Calu3 (cell line): ENCODE measurements around the gene UMPS. TPM values are rescaled to one million over a fixed set of nuclear protein-coding genes. Genes with fewer than 3 reads are reported as not detected.

Source experiments
- BruUV-seq: library from RNA; stranded (reverse); fragments of 400-500 nt; replicated peaks from 2 replicates; lab custom pipeline; 2021; lab: Mats Ljungman, UMichigan
- CTCF ChIA-PET: fragments of 300-600 bp; sonication (Branson Sonifier 250); formaldehyde crosslinking; loops from one replicate; lab custom pipeline; 2022; ENCODE audit warnings: antibody characterized with exemption; lab: Charles Lee
- DNase-seq: peaks from one replicate; pipeline ENCODE4 v3.0.0; 2022
- H3K27ac Mint-ChIP-seq: one replicate; pipeline ENCODE4 v1.8.0; 2022; ENCODE audit warnings: mixed read lengths; ENCODE audit not compliant: unreplicated experiment
- H3K27me3 Mint-ChIP-seq: one replicate; pipeline ENCODE4 v1.8.0; 2022; ENCODE audit warnings: mixed read lengths; ENCODE audit not compliant: unreplicated experiment
- H3K36me3 Mint-ChIP-seq: one replicate; pipeline ENCODE4 v1.8.0; 2022; ENCODE audit warnings: mild to moderate bottlenecking, moderate library complexity, mixed read lengths; ENCODE audit not compliant: insufficient read depth, unreplicated experiment
- H3K4me1 Mint-ChIP-seq: one replicate; pipeline ENCODE4 v1.8.0; 2022; ENCODE audit warnings: mild to moderate bottlenecking, low read depth, mixed read lengths; ENCODE audit not compliant: unreplicated experiment
- H3K4me3 Mint-ChIP-seq: one replicate; pipeline ENCODE4 v1.8.0; 2022; ENCODE audit warnings: mild to moderate bottlenecking, low read depth, moderate library complexity, mixed read lengths; ENCODE audit not compliant: unreplicated experiment
- H3K9me3 Mint-ChIP-seq: one replicate; pipeline ENCODE4 v1.8.0; 2022; ENCODE audit warnings: low read depth, mixed read lengths; ENCODE audit not compliant: unreplicated experiment
- intact Hi-C: fragments of 100-400 bp; cut with micrococcal nuclease; formaldehyde crosslinking; loops from one replicate; pipeline ENCODE4 v1.10.0; 2022; ENCODE audit not compliant: unreplicated experiment
- microRNA-seq: library from miRNA; unstranded; fragments of <30 nt; microRNA quantifications from one replicate; pipeline ENCODE4 v1.2.0, GENCODE V29; 2022
- total RNA-seq: library from RNA; stranded (reverse); gene quantifications from 2 replicates; pipeline ENCODE4 v1.2.3, GENCODE V29; 2022
- TF ChIP-seq, protein P1 (sequence below): fragments of 200-600 bp; IDR thresholded peaks from one replicate; pipeline ENCODE4 v1.8.0; 2022; ENCODE audit warnings: antibody characterized with exemption; ENCODE audit not compliant: unreplicated experiment

UMPS gene
- total RNA-seq, 1 experiment from 2014 or later, result 73.0 TPM

DNA sequence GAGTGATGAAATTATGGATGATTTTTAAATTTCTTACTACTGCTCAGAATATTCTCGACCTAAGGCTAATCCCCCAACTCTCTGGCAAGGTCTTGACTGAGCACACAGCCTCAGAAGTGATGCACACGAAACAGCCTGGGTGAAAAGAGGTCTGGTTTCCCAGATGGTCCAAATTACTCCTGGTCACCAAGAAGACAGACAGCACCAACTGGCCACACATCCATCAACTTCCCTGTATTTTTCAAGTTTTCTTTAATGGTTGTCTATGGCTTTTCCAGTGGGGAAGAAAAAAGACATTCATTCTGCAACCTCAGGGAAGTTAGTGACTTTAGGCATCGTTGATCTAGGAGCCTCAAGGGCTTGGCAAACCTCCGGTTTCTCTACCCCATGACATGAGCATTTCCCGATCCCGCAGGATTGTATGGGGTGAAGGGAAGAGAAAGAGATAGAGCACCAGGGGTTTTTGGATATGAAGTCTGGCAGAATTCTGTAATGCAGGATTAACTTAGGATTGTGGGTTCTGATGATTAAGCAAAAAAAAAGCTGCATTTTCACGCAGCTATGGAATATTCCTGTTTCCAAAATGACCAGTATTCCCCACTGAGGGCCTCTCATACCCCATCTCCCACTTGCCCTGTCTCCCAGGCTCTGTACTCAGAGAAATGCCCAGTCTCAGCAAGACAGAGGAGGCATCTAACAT, 62.2 kb downstream of the UMPS start:
- CTCF ChIA-PET, result no interaction called here
- TF ChIP-seq, protein P1, sequence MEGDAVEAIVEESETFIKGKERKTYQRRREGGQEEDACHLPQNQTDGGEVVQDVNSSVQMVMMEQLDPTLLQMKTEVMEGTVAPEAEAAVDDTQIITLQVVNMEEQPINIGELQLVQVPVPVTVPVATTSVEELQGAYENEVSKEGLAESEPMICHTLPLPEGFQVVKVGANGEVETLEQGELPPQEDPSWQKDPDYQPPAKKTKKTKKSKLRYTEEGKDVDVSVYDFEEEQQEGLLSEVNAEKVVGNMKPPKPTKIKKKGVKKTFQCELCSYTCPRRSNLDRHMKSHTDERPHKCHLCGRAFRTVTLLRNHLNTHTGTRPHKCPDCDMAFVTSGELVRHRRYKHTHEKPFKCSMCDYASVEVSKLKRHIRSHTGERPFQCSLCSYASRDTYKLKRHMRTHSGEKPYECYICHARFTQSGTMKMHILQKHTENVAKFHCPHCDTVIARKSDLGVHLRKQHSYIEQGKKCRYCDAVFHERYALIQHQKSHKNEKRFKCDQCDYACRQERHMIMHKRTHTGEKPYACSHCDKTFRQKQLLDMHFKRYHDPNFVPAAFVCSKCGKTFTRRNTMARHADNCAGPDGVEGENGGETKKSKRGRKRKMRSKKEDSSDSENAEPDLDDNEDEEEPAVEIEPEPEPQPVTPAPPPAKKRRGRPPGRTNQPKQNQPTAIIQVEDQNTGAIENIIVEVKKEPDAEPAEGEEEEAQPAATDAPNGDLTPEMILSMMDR, result no peak
- no peak for DNase-seq
- Mint-ChIP-seq H3K4me1 (peaks cover 20% of the 10 kb centered on the region), H3K9me3 (no peaks in the 10 kb centered on the region), H3K4me3 (no peak overlapping the region), H3K27me3 (no peaks in the 10 kb centered on the region), H3K36me3 (peaks cover 30% of the 10 kb centered on the region), H3K27ac (no peak overlapping the region)
- intact Hi-C loops, result no loop called here
- BruUV-seq, result no TSS peak

DNA sequence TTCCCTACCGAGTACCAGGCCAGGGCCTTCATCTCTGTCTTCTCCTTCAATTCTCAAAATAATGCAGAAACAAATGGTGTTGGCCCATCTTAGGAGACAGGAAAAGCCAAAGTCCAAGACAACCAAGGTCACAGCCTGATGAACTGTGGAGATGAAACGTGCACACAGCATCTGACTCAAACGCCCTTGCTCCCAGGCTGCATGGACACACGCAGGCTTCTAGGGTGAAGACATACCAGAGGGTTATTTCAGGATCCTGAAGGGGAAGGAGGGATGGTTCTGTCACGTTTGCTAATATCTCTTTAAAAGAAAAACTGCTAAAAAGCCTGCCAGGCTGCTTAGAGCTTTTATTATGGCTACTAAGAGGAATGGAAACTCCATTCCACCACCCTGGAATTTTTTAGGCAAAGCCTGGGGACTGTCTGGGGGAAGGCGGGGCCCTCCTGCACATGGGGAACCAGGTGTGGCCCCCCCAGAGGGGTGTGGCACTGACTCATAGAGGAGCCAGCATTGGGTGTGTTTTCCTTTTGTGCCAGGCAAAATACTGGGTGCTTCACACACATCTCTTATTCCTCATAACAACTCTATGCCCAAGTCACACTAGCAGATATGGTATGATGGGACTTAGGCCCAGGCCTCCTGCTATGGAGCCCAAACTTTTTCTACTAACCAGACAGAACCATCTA, 62.9 kb downstream of the UMPS start:
- H3K36me3 Mint-ChIP-seq, result peaks cover 30% of the 10 kb centered on the region
- DNase-seq, result peak; percentile 46
- TF ChIP-seq, protein P1, result no peak
- no TSS peak for BruUV-seq
- H3K27ac Mint-ChIP-seq, result no peak overlapping the region
- CTCF ChIA-PET, result no interaction called here
- H3K27me3 Mint-ChIP-seq, result no peaks in the 10 kb centered on the region
- intact Hi-C loops, result no loop called here
- H3K4me1 Mint-ChIP-seq, result peaks cover 20% of the 10 kb centered on the region
- no peaks in the 10 kb centered on the region for H3K9me3 Mint-ChIP-seq
- no peak overlapping the region for H3K4me3 Mint-ChIP-seq

DNA sequence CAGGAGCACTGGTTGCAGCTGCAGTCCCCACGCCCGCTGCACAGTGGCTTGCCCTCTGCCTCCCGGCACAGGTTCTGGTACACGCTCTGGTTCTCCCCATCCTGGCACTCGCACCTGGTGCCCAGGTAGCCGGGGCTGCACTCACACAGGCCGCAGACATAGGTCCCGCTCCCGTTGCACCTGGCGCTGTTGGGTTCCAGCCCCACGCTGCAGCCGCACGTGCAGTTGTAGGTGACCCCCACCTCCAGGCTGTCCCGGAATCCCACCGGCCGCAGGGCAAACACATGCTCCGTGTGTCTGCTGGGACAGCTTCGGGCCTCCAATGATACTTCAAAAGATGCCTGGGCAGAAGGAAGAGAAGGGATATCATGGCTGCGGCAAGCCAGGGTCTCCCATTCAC, 66.2 kb downstream of the UMPS start:
- Mint-ChIP-seq H3K4me1 (peaks cover 20% of the 10 kb centered on the region), H3K9me3 (no peaks in the 10 kb centered on the region), H3K27me3 (no peaks in the 10 kb centered on the region), H3K4me3 (no peak overlapping the region), H3K36me3 (peaks cover 34% of the 10 kb centered on the region), H3K27ac (no peak overlapping the region)
- no peak for DNase-seq
- intact Hi-C loops, result no loop called here
- CTCF ChIA-PET, result no interaction called here
- BruUV-seq, result no TSS peak
- TF ChIP-seq, protein P1, result no peak

DNA sequence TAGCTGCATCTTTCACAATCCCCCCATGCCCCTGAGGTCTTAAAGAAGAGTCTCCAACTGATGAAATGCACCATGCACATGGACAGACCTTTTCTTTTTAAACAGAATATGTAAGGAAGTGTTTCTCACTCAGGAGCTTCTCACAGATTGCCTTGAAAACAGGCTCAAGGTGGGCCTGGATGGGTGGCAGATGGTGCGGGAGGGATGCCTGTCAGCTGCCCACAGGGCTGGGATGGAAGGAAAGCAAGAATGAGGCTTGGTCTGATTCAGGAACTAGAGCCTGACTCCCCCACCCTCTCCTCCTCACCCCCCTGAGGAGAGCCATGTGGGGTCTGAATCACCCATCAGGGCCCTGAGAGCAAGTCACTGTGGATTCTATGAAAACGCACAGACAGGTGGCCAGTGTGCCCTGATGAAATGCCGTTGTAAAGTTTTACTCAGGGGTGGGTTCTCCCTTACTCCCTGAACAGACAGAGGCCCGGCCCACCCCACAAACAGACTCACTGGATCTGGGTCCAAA, 67.2 kb downstream of the UMPS start:
- Mint-ChIP-seq H3K4me1 (peaks cover 20% of the 10 kb centered on the region), H3K27ac (no peak overlapping the region), H3K9me3 (no peaks in the 10 kb centered on the region), H3K36me3 (peaks cover 28% of the 10 kb centered on the region), H3K27me3 (no peaks in the 10 kb centered on the region), H3K4me3 (no peak overlapping the region)
- no peak for DNase-seq
- TF ChIP-seq, protein P1, result no peak
- no TSS peak for BruUV-seq
- intact Hi-C loops, result no loop called here
- CTCF ChIA-PET, result no interaction called here

Small RNA genes within 50 kb of the gene (microRNA-seq; reads per million reads assigned to microRNA genes)
- gene MIR544B, result 6.3 reads per million, percentile 21 among the genes with 10 or more reads in this experiment

Other genes starting within 250 kb of the UMPS start
- gene ITGB5, start 156.9 kb downstream of the UMPS start, total RNA-seq, result 193 and 225 TPM in 2 replicates
- 25.8 and 58.8 TPM in 2 replicates for gene MUC13, start 204.3 kb downstream of the UMPS start, total RNA-seq